WTC11 (cell line): Measurements from ENCODE around the gene HBG1. TPM values are rescaled to one million over a fixed set of nuclear protein-coding genes. Genes with fewer than 3 reads are reported as not detected.

Experiments
- ATAC-seq: fragments of 200-7000 bp; cut with Tn5 transposase; 2 replicates; pipeline ENCODE4 v1.10.0; 2021; ENCODE audit warnings: mild to moderate bottlenecking, moderate library complexity
- CTCF ChIA-PET: fragments of 300-600 bp; sonication (Branson Sonifier 250); formaldehyde crosslinking; loops from one replicate; lab custom pipeline; 2021; ENCODE audit warnings: antibody characterized with exemption; lab: Charles Lee
- POLR2A ChIA-PET: fragments of 350-600 bp; sonication (Branson Sonifier 250); formaldehyde crosslinking; loops from one replicate; lab custom pipeline; 2021; ENCODE audit warnings: antibody characterized with exemption; lab: Charles Lee
- DNase-seq: peaks from one replicate; pipeline ENCODE4 v3.0.0; 2021; ENCODE audit warnings: low spot score
- H3K27ac Mint-ChIP-seq: 2 replicates; pipeline ENCODE4 v1.8.0; 2021; ENCODE audit warnings: mixed read lengths
- H3K27me3 Mint-ChIP-seq: 2 replicates; pipeline ENCODE4 v1.8.0; 2021; ENCODE audit warnings: low read depth, mild to moderate bottlenecking, moderate library complexity, mixed read lengths
- H3K36me3 Mint-ChIP-seq: 2 replicates; pipeline ENCODE4 v1.8.0; 2021; ENCODE audit warnings: mixed read lengths
- H3K4me1 Mint-ChIP-seq: 2 replicates; pipeline ENCODE4 v1.8.0; 2022; ENCODE audit warnings: mixed read lengths
- H3K4me3 Mint-ChIP-seq: 2 replicates; pipeline ENCODE4 v1.8.0; 2021; ENCODE audit warnings: mild to moderate bottlenecking, moderate library complexity, mixed read lengths
- H3K9me3 Mint-ChIP-seq: 2 replicates; pipeline ENCODE4 v1.8.0; 2021; ENCODE audit warnings: mixed read lengths
- AR ChIP-seq: fragments of 250-450 bp; sonication (Bioruptor Pico); IDR thresholded peaks from 2 replicates; pipeline ENCODE4 v1.9.0; 2021; ENCODE audit warnings: mild to moderate bottlenecking
- ATF2 ChIP-seq: sonication (generic); formaldehyde crosslinking; IDR thresholded peaks from 2 replicates; pipeline ENCODE4 v1.8.1; 2022; ENCODE audit warnings: low read depth, missing genetic modification reagents, borderline replicate concordance
- CBFB ChIP-seq: sonication (generic); formaldehyde crosslinking; IDR thresholded peaks from 2 replicates; pipeline ENCODE4 v1.8.1; 2022; ENCODE audit warnings: mild to moderate bottlenecking, low read depth, missing genetic modification reagents
- CDX4 ChIP-seq: fragments of 250-450 bp; sonication (Bioruptor Pico); IDR thresholded peaks from 2 replicates; pipeline ENCODE4 v1.9.0; 2021; ENCODE audit warnings: moderate library complexity, mild to moderate bottlenecking, inconsistent platforms, borderline replicate concordance
- E2F1 ChIP-seq: sonication (generic); formaldehyde crosslinking; IDR thresholded peaks from 2 replicates; pipeline ENCODE4 v1.8.0; 2022; ENCODE audit warnings: mild to moderate bottlenecking, missing genetic modification reagents
- E2F5 ChIP-seq: sonication (generic); formaldehyde crosslinking; IDR thresholded peaks from 2 replicates; pipeline ENCODE4 v1.8.1; 2022; ENCODE audit warnings: mild to moderate bottlenecking, moderate library complexity, missing genetic modification reagents
- ELF4 ChIP-seq: sonication (generic); formaldehyde crosslinking; IDR thresholded peaks from 2 replicates; pipeline ENCODE4 v1.8.1; 2022; ENCODE audit warnings: low read depth, mild to moderate bottlenecking, moderate library complexity, missing genetic modification reagents
- FOXK1 ChIP-seq: sonication (generic); formaldehyde crosslinking; IDR thresholded peaks from 2 replicates; pipeline ENCODE4 v1.8.0; 2022; ENCODE audit warnings: mild to moderate bottlenecking, moderate library complexity, missing genetic modification reagents
- GABPB1 ChIP-seq: sonication (generic); formaldehyde crosslinking; IDR thresholded peaks from 2 replicates; pipeline ENCODE4 v1.8.1; 2023; ENCODE audit warnings: mild to moderate bottlenecking, missing genetic modification reagents
- GRHL2 ChIP-seq: fragments of 250-450 bp; sonication (Bioruptor Pico); IDR thresholded peaks from 2 replicates; pipeline ENCODE4 v1.8.0; 2022; ENCODE audit warnings: mild to moderate bottlenecking, moderate library complexity; ENCODE audit not compliant: insufficient replicate concordance, severe bottlenecking
- MLX ChIP-seq: sonication (generic); formaldehyde crosslinking; IDR thresholded peaks from 2 replicates; pipeline ENCODE4 v1.8.1; 2023; ENCODE audit warnings: mild to moderate bottlenecking, missing genetic modification reagents, moderate library complexity
- NFATC4 ChIP-seq: fragments of 250-450 bp; sonication (Bioruptor Pico); IDR thresholded peaks from 2 replicates; pipeline ENCODE4 v1.9.0; 2021; ENCODE audit warnings: mild to moderate bottlenecking
- NR3C1 ChIP-seq: sonication (generic); formaldehyde crosslinking; conservative IDR thresholded peaks from 2 replicates; pipeline ENCODE4 v1.8.1; 2023; ENCODE audit warnings: low read depth, mild to moderate bottlenecking, missing genetic modification reagents
- PREB ChIP-seq: sonication (generic); formaldehyde crosslinking; IDR thresholded peaks from 2 replicates; pipeline ENCODE4 v1.8.1; 2022; ENCODE audit warnings: mild to moderate bottlenecking, missing genetic modification reagents, moderate library complexity, borderline replicate concordance
- SMAD4 ChIP-seq: sonication (generic); formaldehyde crosslinking; IDR thresholded peaks from 2 replicates; pipeline ENCODE4 v1.8.0; 2022; ENCODE audit warnings: mild to moderate bottlenecking, missing genetic modification reagents
- TP53 ChIP-seq: sonication (generic); formaldehyde crosslinking; IDR thresholded peaks from 2 replicates; pipeline ENCODE4 v1.8.1; 2023; ENCODE audit warnings: mild to moderate bottlenecking, missing genetic modification reagents
- ZBTB21 ChIP-seq: sonication (generic); formaldehyde crosslinking; IDR thresholded peaks from 2 replicates; pipeline ENCODE4 v1.8.1; 2023; ENCODE audit warnings: mild to moderate bottlenecking, missing genetic modification reagents, borderline replicate concordance
- ZNF121 ChIP-seq: sonication (generic); formaldehyde crosslinking; IDR thresholded peaks from 2 replicates; pipeline ENCODE4 v1.8.0; 2023; ENCODE audit warnings: missing genetic modification reagents
- ZNF281 ChIP-seq: sonication (generic); formaldehyde crosslinking; IDR thresholded peaks from 2 replicates; pipeline ENCODE4 v1.8.0; 2023; ENCODE audit warnings: mild to moderate bottlenecking, missing genetic modification reagents
- ZNF317 ChIP-seq: sonication (generic); formaldehyde crosslinking; IDR thresholded peaks from 2 replicates; pipeline ENCODE4 v1.8.1; 2023; ENCODE audit warnings: low read depth, mild to moderate bottlenecking, moderate library complexity, missing genetic modification reagents, borderline replicate concordance
- total RNA-seq: library from RNA; stranded (reverse); gene quantifications from 3 replicates; pipeline ENCODE4 v1.2.3, GENCODE V29; 2021

Gene HBG1
- total RNA-seq, 1 experiment from 2014 or later, result 3.4 TPM

GRCh38 chr11:5231111-5231510 is 18.5 kb downstream of the HBG1 start:
- no peaks in the 10 kb centered on the region for H3K9me3 Mint-ChIP-seq
- no peaks in the 10 kb centered on the region for H3K36me3 Mint-ChIP-seq
- no peaks in the 10 kb centered on the region for H3K4me1 Mint-ChIP-seq
- TF ChIP-seq FOXK1 (no peak), E2F1 (CRISPR knock-in tag) (no peak), NR3C1 (CRISPR knock-in tag) (no peak), SMAD4 (CRISPR knock-in tag) (no peak), NFATC4 (CRISPR knock-in tag) (no peak), GRHL2 (no peak), ATF2 (CRISPR knock-in tag) (no peak), TP53 (CRISPR knock-in tag) (no peak), CBFB (CRISPR knock-in tag) (no peak), ZNF281 (CRISPR knock-in tag) (no peak), AR (CRISPR knock-in tag) (no peak)
- TF ChIP-seq, all 79 proteins: peak for 0
- ChIA-PET POLR2A (no interaction called here), CTCF (no interaction called here)
- no peak for ATAC-seq
- DNase-seq, result no peak
- Mint-ChIP-seq H3K27ac (no peak overlapping the region), H3K4me3 (no peak overlapping the region), H3K27me3 (no peaks in the 10 kb centered on the region)

GRCh38 chr11:5230266-5230665 is 19.4 kb downstream of the HBG1 start:
- ChIA-PET CTCF (no interaction called here), POLR2A (no interaction called here)
- ATAC-seq (no peak), DNase-seq (no peak)
- Mint-ChIP-seq H3K27ac (no peak overlapping the region), H3K4me3 (no peak overlapping the region), H3K4me1 (no peaks in the 10 kb centered on the region), H3K9me3 (no peaks in the 10 kb centered on the region), H3K36me3 (no peaks in the 10 kb centered on the region), H3K27me3 (no peaks in the 10 kb centered on the region)
- no peak for TF ChIP-seq E2F5
- TF ChIP-seq CDX4 (CRISPR knock-in tag), result no peak
- TF ChIP-seq E2F1 (CRISPR knock-in tag), result no peak
- TF ChIP-seq MLX (CRISPR knock-in tag), result no peak
- TF ChIP-seq ZBTB21 (CRISPR knock-in tag), result no peak
- no peak for TF ChIP-seq ELF4 (CRISPR knock-in tag)
- no peak for TF ChIP-seq PREB (CRISPR knock-in tag)
- no peak for TF ChIP-seq ZNF121 (CRISPR knock-in tag)
- TF ChIP-seq ZNF317, result no peak
- no peak for TF ChIP-seq GABPB1 (CRISPR knock-in tag)
- TF ChIP-seq ATF2 (CRISPR knock-in tag), result no peak
